Transverse colon (tissue), 4 donors: ENCODE measurements around the gene PXK. TPM values are rescaled to one million over a fixed set of nuclear protein-coding genes. Genes with fewer than 3 reads are reported as not detected.

ENCODE experiments used
- DNase-seq: peaks from one replicate; pipeline ENCODE4 v3.0.0-alpha.2; 2019
- H3K27ac ChIP-seq, 4 donors: fragments of 200-600 bp; sonication (generic); 2 replicates each; pipeline ENCODE4 v1.5.1; 2016 to 2018; ENCODE audit warnings: inconsistent platforms in 4 of 4
- H3K27me3 ChIP-seq: fragments of 200-600 bp; sonication (generic); 2 replicates; pipeline ENCODE4 v1.5.1; 2017; ENCODE audit warnings: inconsistent platforms
- H3K36me3 ChIP-seq, 4 donors: fragments of 200-600 bp; sonication (generic); 2 replicates each; pipeline ENCODE4 v1.5.1; 2017 to 2019; ENCODE audit warnings: inconsistent platforms in 4 of 4
- H3K4me1 ChIP-seq, 4 donors: fragments of 200-600 bp; sonication (generic); 2 replicates each; pipeline ENCODE4 v1.5.1; 2017 to 2020; ENCODE audit warnings: inconsistent platforms in 4 of 4
- H3K4me3 ChIP-seq, 4 donors: fragments of 200-600 bp; sonication (generic); 1 replicate in 1 of 4; 2 replicates in 3 of 4; pipeline versions ENCODE4 v1.5.1 to v1.6.1; 2017 to 2019; ENCODE audit warnings: inconsistent platforms in 4 of 4
- H3K9me3 ChIP-seq, 2 donors: fragments of 200-600 bp; sonication (generic); 2 replicates each; pipeline ENCODE4 v1.5.1; 2017 to 2019; ENCODE audit warnings: inconsistent platforms in 2 of 2
- EP300 ChIP-seq: sonication (generic); formaldehyde crosslinking; IDR thresholded peaks from one replicate; pipeline ENCODE4 v1.6.1; 2017; ENCODE audit warnings: antibody characterized with exemption, low read depth
- POLR2A ChIP-seq: fragments of 450-650 bp; IDR thresholded peaks from one replicate; pipeline ENCODE4 v1.6.1; 2016; ENCODE audit warnings: antibody characterized with exemption, mild to moderate bottlenecking, moderate library complexity
- POLR2AphosphoS5 ChIP-seq, 3 donors: sonication (generic); formaldehyde crosslinking; IDR thresholded peaks; one replicate each; pipeline ENCODE4 v1.6.1; 2016; ENCODE audit warnings: antibody characterized with exemption in 3 of 3
- WGBS, 2 donors: methylation state at CpG; one replicate each; pipeline ENCODE4 v1.1.5; 2018; ENCODE audit warnings: low coverage in 1 of 2; 5-methylcytosine and 5-hydroxymethylcytosine counted together
- in situ Hi-C, 4 donors: fragments of 200-750 bp; cut with MboI; loops; one replicate each; pipeline versions ENCODE4 v1.15.0 to v1.15.1; 2017; ENCODE audit warnings: low sequenced_read_pairs in 3 of 4, low pct_ligation_motif_present in 1 of 4, low pct_unique_long_range_greater_than_20kb in 1 of 4
- intact Hi-C: fragments of 100-400 bp; cut with DNase I; formaldehyde crosslinking; loops from one replicate; pipeline ENCODE4 v1.15.1; 2023; ENCODE audit warnings: low total_unique reads
- total RNA-seq, 4 donors: library from RNA; depleted of rRNA; stranded (reverse); fragments of >200 nt; gene quantifications; one replicate each; pipeline ENCODE4 v1.1.0, GENCODE V29; 2016
- TF ChIP-seq, protein P1 (sequence below), 5 experiments: fragments of 200-600 bp in 3 of 5; fragments of 450-650 bp in 2 of 5; sonication (generic) in 3 of 5; IDR thresholded peaks; 1 replicate in 2 of 5; 2 replicates in 3 of 5; pipeline ENCODE4 v1.5.1; 2016 to 2017; ENCODE audit warnings: antibody characterized with exemption in 5 of 5, inconsistent platforms in 3 of 5, mild to moderate bottlenecking in 2 of 5, moderate library complexity in 1 of 5

The PXK gene
- total RNA-seq, 4 donors from 2014 or later = 7.6 to 29.5 (median 16.6) TPM

DNA sequence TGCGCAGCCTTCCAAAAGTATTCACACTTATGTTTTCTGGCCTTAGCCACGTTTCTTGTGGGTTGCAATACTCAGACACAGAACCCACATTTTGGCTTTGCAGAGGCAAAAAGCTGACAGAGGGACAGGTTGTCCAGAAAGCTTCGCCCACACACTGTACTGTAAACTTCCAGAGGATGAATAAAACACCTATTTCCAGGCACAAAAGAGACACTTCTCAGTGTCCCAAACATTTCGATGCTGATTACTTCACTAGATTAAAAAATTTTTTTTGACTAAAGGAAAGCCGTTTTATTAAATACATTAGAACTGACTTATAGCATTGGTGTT lies 131.2 kb downstream of the PXK start:
- Histone ChIP-seq H3K9me3 (no peaks in the 10 kb centered on the region), H3K4me3 (peak overlapping the region in 1 of 4 donors; percentile 31), H3K36me3 (no peaks in the 10 kb centered on the region), H3K4me1 (peaks cover 0 to 14% (median 6%) of the 10 kb centered on the region in 4 donors), H3K27ac (no peak overlapping the region), H3K27me3 (no peaks in the 10 kb centered on the region)
- no peak for DNase-seq
- intact Hi-C loops (loop anchor here (10.0 kb wide), 1 partner anchor 71 kb away; the partner anchor contains the start of gene ACOX2), in situ Hi-C loops (loop anchor here in 1 of 4 donors (10.0 kb wide), 1 partner anchor 71 kb away; the partner anchor contains the start of gene ACOX2)
- TF ChIP-seq POLR2AphosphoS5 (IDR thresholded peaks at IDR 0.05) (no peak), POLR2A (no peak), EP300 (no peak)
- TF ChIP-seq, protein P1, sequence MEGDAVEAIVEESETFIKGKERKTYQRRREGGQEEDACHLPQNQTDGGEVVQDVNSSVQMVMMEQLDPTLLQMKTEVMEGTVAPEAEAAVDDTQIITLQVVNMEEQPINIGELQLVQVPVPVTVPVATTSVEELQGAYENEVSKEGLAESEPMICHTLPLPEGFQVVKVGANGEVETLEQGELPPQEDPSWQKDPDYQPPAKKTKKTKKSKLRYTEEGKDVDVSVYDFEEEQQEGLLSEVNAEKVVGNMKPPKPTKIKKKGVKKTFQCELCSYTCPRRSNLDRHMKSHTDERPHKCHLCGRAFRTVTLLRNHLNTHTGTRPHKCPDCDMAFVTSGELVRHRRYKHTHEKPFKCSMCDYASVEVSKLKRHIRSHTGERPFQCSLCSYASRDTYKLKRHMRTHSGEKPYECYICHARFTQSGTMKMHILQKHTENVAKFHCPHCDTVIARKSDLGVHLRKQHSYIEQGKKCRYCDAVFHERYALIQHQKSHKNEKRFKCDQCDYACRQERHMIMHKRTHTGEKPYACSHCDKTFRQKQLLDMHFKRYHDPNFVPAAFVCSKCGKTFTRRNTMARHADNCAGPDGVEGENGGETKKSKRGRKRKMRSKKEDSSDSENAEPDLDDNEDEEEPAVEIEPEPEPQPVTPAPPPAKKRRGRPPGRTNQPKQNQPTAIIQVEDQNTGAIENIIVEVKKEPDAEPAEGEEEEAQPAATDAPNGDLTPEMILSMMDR (IDR thresholded peaks at IDR 0.05) = no peak
- WGBS, 2 donors = 39 to 67% methylated on average over 3 to 5 of the region's 5 CpGs

DNA sequence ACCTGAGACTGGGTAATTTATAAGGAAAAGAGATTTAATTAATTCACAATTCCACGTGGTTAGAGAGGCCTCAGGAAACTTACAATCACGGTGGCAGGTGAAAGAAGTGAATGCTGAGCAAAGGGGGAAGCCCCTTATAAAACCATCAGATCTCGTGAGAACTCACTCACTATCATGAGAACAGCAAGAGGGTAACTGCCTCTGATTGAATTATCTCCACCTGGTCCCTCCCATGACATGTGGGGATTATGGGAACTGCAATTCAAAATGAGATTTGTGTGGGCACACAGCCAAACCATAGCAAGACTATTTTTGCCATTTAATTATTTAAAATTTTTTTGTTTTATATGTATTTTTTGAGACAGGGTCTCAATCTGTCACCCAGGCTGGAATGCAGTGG lies 132.2 kb downstream of the PXK start:
- TF ChIP-seq POLR2AphosphoS5 (IDR thresholded peaks at IDR 0.05) (no peak), EP300 (no peak), POLR2A (no peak)
- TF ChIP-seq, protein P1 (IDR thresholded peaks at IDR 0.05) = no peak
- 47 to 65% methylated on average over 2 to 3 of the region's 3 CpGs for WGBS, 2 donors
- Histone ChIP-seq H3K27me3 (no peaks in the 10 kb centered on the region), H3K36me3 (no peaks in the 10 kb centered on the region), H3K27ac (no peak overlapping the region), H3K4me3 (no peak overlapping the region), H3K9me3 (no peaks in the 10 kb centered on the region), H3K4me1 (peaks cover 0 to 16% (median 6%) of the 10 kb centered on the region in 4 donors)
- in situ Hi-C loops = loop anchor here in 1 of 4 donors (10.0 kb wide), 1 partner anchor 70 kb away; the partner anchor contains the start of gene ACOX2
- DNase-seq = no peak
- intact Hi-C loops = loop anchor here (10.0 kb wide), 1 partner anchor 70 kb away; the partner anchor contains the start of gene ACOX2

DNA sequence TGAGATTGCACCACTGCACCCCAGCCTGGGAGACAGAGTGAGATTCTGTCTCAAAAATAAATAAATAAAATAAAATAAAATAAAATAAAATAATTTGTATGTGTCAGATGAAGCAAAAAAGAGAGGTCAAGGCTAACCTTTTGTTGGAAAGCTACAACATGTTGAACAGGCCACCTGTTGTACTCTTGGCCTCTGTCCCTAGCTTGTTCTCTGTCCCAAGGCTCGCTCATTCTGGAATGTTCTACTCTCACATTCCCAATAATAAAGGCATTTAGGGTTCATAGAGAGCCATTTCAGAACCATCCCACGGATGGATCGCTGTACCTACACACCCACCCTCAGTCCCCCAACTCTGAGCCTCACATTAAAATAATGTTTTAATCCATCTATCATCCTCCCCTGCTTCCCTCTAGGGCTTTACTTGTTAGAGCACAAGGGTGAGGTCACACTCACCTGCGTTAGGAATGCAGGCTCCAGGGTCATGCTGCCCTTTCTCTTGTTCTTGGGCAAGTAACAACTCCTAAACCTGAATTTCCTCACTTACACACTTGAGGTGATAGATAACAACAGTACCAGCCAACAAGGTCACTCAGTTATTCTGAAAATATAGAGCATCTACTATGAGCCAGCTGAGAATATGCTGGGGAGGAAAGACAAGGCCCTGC lies 134.3 kb downstream of the PXK start:
- no peaks in the 10 kb centered on the region for H3K9me3 ChIP-seq
- no peaks in the 10 kb centered on the region for H3K27me3 ChIP-seq
- peaks cover 6 to 37% (median 23%) of the 10 kb centered on the region in 4 donors for H3K4me1 ChIP-seq
- DNase-seq = no peak
- in situ Hi-C loops = loop anchor here in 1 of 4 donors (10.0 kb wide), 1 partner anchor 68 kb away; the partner anchor contains the start of gene ACOX2
- intact Hi-C loops = loop anchor here (10.0 kb wide), 1 partner anchor 68 kb away; the partner anchor contains the start of gene ACOX2
- H3K36me3 ChIP-seq = no peaks in the 10 kb centered on the region
- no peak overlapping the region for H3K4me3 ChIP-seq
- no peak for TF ChIP-seq POLR2A
- no peak for TF ChIP-seq EP300
- TF ChIP-seq, protein P1 (IDR thresholded peaks at IDR 0.05) = no peak
- TF ChIP-seq POLR2AphosphoS5 (IDR thresholded peaks at IDR 0.05) = no peak
- no peak overlapping the region for H3K27ac ChIP-seq
- WGBS, 2 donors = 57 to 92% methylated on average over 1 to 4 of the region's 4 CpGs

DNA sequence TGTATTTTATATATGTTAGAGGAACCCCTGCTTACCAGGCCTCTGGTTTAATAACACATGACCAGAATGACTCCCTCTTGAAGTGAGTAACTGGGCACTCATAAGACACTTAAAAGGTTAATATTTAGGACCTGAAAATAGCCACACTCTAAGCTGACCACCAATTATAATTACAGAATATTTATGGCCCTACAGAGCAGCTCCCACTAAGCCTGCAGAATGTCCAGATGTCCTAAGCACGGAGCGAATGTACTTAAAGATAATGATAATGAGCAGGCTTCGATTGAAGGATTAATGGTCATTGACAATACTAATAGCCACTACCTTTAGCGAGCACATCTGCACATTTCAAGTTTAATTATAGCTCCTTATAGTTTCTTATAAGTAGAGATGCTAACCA lies 136.4 kb downstream of the PXK start:
- no peaks in the 10 kb centered on the region for H3K27me3 ChIP-seq
- peaks cover 6 to 29% (median 19%) of the 10 kb centered on the region in 4 donors for H3K4me1 ChIP-seq
- TF ChIP-seq POLR2AphosphoS5 (IDR thresholded peaks at IDR 0.05) (no peak), EP300 (no peak), POLR2A (no peak)
- TF ChIP-seq, protein P1 (IDR thresholded peaks at IDR 0.05) = no peak
- H3K36me3 ChIP-seq = no peaks in the 10 kb centered on the region
- in situ Hi-C loops = loop anchor here in 1 of 4 donors (10.0 kb wide), 1 partner anchor 66 kb away; the partner anchor contains the start of gene ACOX2
- H3K27ac ChIP-seq = no peak overlapping the region
- no peaks in the 10 kb centered on the region for H3K9me3 ChIP-seq
- intact Hi-C loops = loop anchor here (10.0 kb wide), 1 partner anchor 66 kb away; the partner anchor contains the start of gene ACOX2
- 56 to 82% methylated on average over 1 to 4 of the region's 4 CpGs for WGBS, 2 donors
- no peak overlapping the region for H3K4me3 ChIP-seq
- no peak for DNase-seq
